T-helper 22 cell (primary cell): Measurements from ENCODE around the gene RHOB.
"Not testable (repeated sequence)": the region's sequence is repeated elsewhere in the genome, so short reads cannot be mapped to it uniquely, and the experiment has no call there.

Experiments used
- DNase-seq: peaks from one replicate; pipeline ENCODE4 v3.0.0-alpha.2; 2020; ENCODE audit warnings: low read depth

RHOB gene

GRCh38 chr2:20476481-20476880 lies 29.6 kb downstream of the RHOB start:
- DNase-seq, result no peak

- DNase-seq, result no peak
These were observed 30.1 kb downstream of the RHOB start for GRCh38 chr2:20476950-20477349.

- no peak for DNase-seq
These were observed 32.1 kb downstream of the RHOB start for GRCh38 chr2:20478961-20479360.

GRCh38 chr2:20479835-20480234 lies 33.0 kb downstream of the RHOB start:
- no peak for DNase-seq

GRCh38 chr2:20480913-20481312 lies 34.0 kb downstream of the RHOB start:
- DNase-seq, result no peak

GRCh38 chr2:20481798-20482405 lies 35.0 kb downstream of the RHOB start:
- no peak for DNase-seq

GRCh38 chr2:20482725-20483124 lies 35.9 kb downstream of the RHOB start:
- no peak for DNase-seq

GRCh38 chr2:20483194-20483895 lies 36.5 kb downstream of the RHOB start:
- no peak for DNase-seq

GRCh38 chr2:20484034-20484617 lies 37.3 kb downstream of the RHOB start:
- DNase-seq, result no peak

- no peak for DNase-seq
These were observed 38.1 kb downstream of the RHOB start for GRCh38 chr2:20484810-20485611.

GRCh38 chr2:20485612-20486388 lies 38.9 kb downstream of the RHOB start:
- no peak for DNase-seq

GRCh38 chr2:20486571-20486970 lies 39.7 kb downstream of the RHOB start:
- no peak for DNase-seq

- no peak for DNase-seq
These were observed 40.1 kb downstream of the RHOB start for GRCh38 chr2:20487030-20487391.

- DNase-seq, result no peak
These were observed 40.7 kb downstream of the RHOB start for GRCh38 chr2:20487392-20488174.

- DNase-seq, result no peak
These were observed 41.3 kb downstream of the RHOB start for GRCh38 chr2:20488201-20488641.

- DNase-seq, result no peak
These were observed 41.9 kb downstream of the RHOB start for GRCh38 chr2:20488782-20489181.

- no peak for DNase-seq
These were observed 43.7 kb downstream of the RHOB start for GRCh38 chr2:20490300-20491181.

GRCh38 chr2:20491739-20492531 lies 45.1 kb downstream of the RHOB start:
- no peak for DNase-seq

GRCh38 chr2:20493095-20493494 lies 46.2 kb downstream of the RHOB start:
- not testable (repeated sequence) for DNase-seq
